Coronary artery (tissue), 2 donors: Measurements from ENCODE around the gene GNG14.

Source experiments
- DNase-seq: peaks from one replicate; pipeline ENCODE4 v3.0.0-alpha.2; 2017; ENCODE audit warnings: low spot score
- H3K27ac ChIP-seq, 2 donors: fragments of 200-600 bp; sonication (generic); one replicate each; pipeline ENCODE4 v1.5.1; 2016 to 2019
- H3K4me3 ChIP-seq: fragments of 200-600 bp; sonication (generic); 2 replicates; pipeline ENCODE4 v1.5.1; 2016; ENCODE audit warnings: mild to moderate bottlenecking, moderate library complexity
- CTCF ChIP-seq: fragments of 200-600 bp; sonication (generic); IDR thresholded peaks from one replicate; pipeline ENCODE4 v1.5.1; 2019; ENCODE audit warnings: antibody characterized with exemption

GNG14 gene

DNA sequence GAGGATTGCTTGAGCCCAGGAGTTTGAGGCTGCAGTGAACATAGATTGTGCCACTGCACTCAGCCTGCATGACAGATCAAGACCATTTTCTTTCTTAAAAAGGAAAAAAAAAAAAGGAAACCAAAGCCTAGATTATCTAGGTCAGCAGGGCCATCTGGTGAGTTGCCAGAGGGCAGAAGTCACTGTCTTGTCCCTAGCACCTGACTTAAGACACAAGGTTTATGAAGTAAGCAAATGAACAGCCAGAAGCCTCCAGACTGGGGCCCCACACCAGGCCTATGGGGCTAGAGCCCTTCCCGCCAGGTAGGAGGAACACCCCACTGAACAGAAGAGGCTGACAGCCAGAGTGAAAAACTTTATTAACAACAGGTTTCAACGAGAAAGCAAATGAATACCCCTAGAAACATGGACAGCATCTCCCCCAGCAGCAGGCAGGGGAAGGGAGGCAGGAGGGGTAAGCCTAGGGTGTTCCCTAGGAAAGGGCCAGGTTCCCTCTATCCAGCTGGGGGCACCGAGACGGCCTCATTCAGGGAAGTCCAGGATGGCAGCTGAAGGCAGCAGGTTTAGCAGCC lies 20.0 kb upstream of the GNG14 start:
- H3K27ac ChIP-seq, result no peak overlapping the region
- H3K4me3 ChIP-seq, result peak overlapping the region; percentile 93
- no peak for DNase-seq
- no peak for TF ChIP-seq CTCF

DNA sequence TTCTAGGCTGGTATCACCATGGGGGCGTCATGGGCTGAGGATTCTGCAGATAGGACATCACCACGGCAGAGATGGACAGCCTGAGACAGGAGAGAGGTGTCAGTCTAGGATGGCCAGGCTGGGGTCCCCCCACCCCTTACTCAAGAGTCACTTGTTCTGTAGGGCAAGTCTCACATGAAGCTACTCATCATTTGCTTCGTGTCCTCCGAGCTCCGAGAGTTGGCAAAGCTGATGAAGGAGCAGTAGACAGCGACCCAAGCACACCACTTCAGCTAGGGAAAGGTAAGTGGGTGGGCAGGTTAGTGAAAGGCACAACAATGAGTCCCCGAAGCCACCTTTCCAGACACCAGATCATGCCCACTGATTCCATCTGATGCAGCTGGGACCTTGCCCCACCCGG lies 19.5 kb upstream of the GNG14 start:
- peak overlapping the region; percentile 92 to 94 for H3K27ac ChIP-seq
- TF ChIP-seq CTCF, result no peak
- peak overlapping the region; percentile 93 for H3K4me3 ChIP-seq
- no peak for DNase-seq

- DNase-seq, result no peak
- no peak for TF ChIP-seq CTCF
- peak overlapping the region; percentile 93 for H3K4me3 ChIP-seq
- peak overlapping the region; percentile 92 to 94 for H3K27ac ChIP-seq
These were observed 18.9 kb upstream of the GNG14 start for GRCh38 chr19:12668932-12669269.

- Histone ChIP-seq H3K4me3 (peak overlapping the region; percentile 93), H3K27ac (peak overlapping the region; percentile 92 to 94)
- TF ChIP-seq CTCF, result no peak
- peak; percentile 84 for DNase-seq
These were observed 18.3 kb upstream of the GNG14 start for GRCh38 chr19:12669270-12670158.

DNA sequence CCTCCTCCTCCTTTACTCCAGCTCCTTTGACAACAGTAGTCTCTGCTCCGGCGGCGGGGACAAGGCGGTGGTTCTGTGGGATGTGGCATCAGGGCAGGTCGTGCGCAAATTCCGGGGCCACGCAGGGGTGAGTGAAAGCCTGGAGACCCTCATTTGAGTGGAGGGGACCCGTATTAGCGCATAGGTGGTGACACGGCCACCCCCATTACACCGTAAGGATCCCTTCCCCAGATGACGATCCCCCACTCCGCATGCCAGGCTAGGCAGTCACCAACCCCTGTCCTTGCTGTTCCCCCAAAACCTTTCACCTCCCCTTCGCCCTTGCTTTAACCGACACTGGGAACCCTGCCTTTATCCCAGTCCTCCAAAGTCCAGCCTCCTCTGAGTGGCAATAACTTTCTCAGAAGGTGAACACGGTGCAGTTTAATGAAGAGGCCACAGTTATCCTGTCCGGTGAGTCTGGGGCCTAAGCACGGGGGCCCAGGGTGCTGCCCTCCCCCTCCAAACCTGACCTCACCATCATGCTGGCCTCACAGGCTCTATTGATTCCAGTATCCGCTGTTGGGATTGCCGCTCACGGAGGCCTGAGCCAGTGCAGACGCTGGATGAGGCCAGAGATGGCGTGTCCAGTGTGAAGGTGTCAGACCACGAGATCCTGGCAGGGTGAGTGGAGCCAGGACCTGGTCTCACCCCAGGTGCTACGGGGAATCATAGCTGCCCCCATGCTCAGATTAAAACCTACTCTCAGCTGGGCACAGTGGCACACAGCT lies 17.5 kb upstream of the GNG14 start:
- H3K4me3 ChIP-seq, result peak overlapping the region; percentile 93
- no peak for TF ChIP-seq CTCF
- peak overlapping the region; percentile 92 to 94 for H3K27ac ChIP-seq
- DNase-seq, result no peak

GRCh38 chr19:12672744-12673143 lies 15.1 kb upstream of the GNG14 start:
- no peak for TF ChIP-seq CTCF
- no peak overlapping the region for H3K27ac ChIP-seq
- H3K4me3 ChIP-seq, result no peak overlapping the region
- DNase-seq, result no peak
